Measurements from ENCODE around the gene AGO1.
A peak's percentile ranks its signal among the peaks of the same experiment; 100 is the strongest.
"Not testable (repeated sequence)": the region's sequence is repeated elsewhere in the genome, so short reads cannot be mapped to it uniquely, and the experiment has no call there.

AGO1 gene

DNA sequence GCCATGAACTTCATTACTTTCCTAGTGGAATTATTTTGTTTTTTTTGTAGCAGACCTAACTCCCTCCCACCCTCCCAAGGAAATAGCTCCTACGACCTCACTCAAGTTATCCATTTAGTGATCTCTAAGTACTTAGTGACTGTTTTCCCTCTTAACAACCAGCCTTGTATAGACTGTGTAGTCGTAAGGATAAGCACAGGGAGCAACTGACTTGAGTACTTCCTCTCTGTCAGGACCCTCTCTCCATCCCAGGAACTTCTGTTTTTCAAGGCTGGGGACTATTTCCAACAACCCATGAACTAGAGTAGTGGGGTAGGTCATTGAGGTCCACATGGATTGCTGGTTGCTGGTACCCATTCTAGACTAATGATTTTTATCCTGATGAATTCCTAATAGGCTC is 1.9 kb downstream of the AGO1 start:
- Histone ChIP-seq H3K9ac (ENCODE audit: insufficient read length, low read depth) (no peak overlapping the region), H3K9me3 (ENCODE audit: insufficient read depth, low read length) (no peaks in the 10 kb centered on the region), H3K27me3 (ENCODE audit: insufficient read depth, insufficient read length) (no peaks in the 10 kb centered on the region), H3K4me1 (ENCODE audit: insufficient read depth, insufficient read length) (peaks cover 20% of the 10 kb centered on the region), H3K36me3 (ENCODE audit: insufficient read depth, insufficient read length, low read length) (peaks cover 27% of the 10 kb centered on the region), H3K4me3 (ENCODE audit: insufficient read length, low read depth) (no peak overlapping the region)
- DNase-seq (ENCODE audit: low read depth, low spot score): no peak
- no peak for TF ChIP-seq ZNF274 (IDR thresholded peaks at IDR 0.05; ENCODE audit: low read depth, low read length)
- no peak for TF ChIP-seq YY1 (IDR thresholded peaks at IDR 0.05; ENCODE audit: insufficient read depth, insufficient read length)
- no peak for TF ChIP-seq SUZ12 (IDR thresholded peaks at IDR 0.05; ENCODE audit: extremely low read depth, insufficient read depth, insufficient read length)

DNA sequence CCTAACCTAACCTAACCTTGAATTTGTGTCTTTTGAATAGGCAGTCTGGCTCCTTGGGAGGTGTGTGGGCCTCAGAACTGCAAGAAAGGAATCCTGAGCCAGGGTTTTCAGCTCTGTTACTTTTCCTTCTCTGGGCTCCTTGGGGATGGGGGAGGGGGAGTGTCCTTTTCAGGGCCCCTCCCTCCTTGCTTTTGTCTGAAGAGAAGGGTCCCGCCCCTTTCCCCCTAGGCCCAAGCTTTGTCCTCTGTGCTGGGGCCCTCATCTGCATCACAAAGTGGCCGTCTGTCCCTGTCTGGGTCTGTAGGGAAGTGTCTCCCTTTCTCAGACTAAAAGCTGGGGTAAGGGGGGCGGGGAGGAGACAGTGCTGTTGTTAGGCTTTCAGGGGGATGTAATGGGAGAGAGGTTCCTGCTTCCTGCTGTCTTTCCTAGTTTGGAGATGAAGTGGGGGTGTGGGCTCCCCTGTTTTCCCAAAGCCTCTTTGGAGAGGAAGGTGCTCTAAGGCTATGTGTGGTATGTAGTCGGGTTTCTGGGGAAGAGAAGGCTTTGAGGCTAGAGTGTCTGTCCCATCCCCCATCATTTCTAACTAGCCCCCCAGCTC is 3.1 kb downstream of the AGO1 start:
- H3K9ac ChIP-seq (ENCODE audit: insufficient read length, low read depth): no peak overlapping the region
- peak; percentile 100 for DNase-seq (ENCODE audit: low read depth, low spot score)
- peaks cover 20% of the 10 kb centered on the region for H3K4me1 ChIP-seq (ENCODE audit: insufficient read depth, insufficient read length)
- no peaks in the 10 kb centered on the region for H3K9me3 ChIP-seq (ENCODE audit: insufficient read depth, low read length)
- H3K27me3 ChIP-seq (ENCODE audit: insufficient read depth, insufficient read length): no peaks in the 10 kb centered on the region
- TF ChIP-seq YY1 (IDR thresholded peaks at IDR 0.05; ENCODE audit: insufficient read depth, insufficient read length) (no peak), ZNF274 (IDR thresholded peaks at IDR 0.05; ENCODE audit: low read depth, low read length) (no peak), SUZ12 (IDR thresholded peaks at IDR 0.05; ENCODE audit: extremely low read depth, insufficient read depth, insufficient read length) (no peak)
- H3K4me3 ChIP-seq (ENCODE audit: insufficient read length, low read depth): peak overlapping the region; percentile 19
- peaks cover 30% of the 10 kb centered on the region for H3K36me3 ChIP-seq (ENCODE audit: insufficient read depth, insufficient read length, low read length)

DNA sequence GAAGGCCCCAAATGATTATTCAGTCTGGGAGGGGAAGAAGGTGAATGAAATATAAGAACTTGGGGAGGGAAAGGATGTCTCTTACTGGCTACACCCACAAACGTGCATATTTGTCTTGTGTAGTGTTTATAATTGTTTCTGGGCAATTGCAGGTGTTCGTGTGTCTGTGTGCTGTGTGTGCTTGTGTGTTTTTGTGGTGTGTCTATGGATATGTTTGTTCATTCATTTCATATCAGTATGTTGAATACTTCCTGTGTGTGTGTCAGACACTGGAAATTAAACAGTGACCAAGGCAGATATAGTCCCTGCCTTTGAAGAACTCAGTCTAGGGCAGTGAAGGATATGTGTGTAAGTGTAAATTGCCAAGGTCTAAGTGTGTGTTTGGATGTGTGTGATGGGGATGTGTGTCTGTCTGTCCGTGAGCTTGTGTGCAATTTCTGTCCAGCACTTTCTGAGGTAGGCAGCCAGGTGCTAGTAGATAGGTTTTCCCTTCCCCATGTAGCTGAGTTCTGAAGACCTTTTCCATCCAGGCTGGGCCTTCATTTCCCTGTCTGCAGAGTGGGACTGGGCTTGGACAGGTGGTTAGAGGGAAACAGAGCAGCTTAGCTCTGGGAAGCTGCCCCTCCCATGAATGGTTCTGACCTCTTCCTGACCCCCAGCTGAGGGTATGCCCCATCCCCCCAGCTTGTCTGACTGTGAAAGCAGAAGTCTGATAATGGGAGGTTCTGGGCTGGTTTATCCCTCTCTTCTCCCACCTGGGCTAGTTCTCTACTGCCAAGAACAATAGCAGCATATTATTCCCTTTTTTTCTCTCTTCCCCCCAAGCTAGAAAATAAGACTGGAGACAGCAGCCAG is 3.8 kb downstream of the AGO1 start:
- TF ChIP-seq YY1 (IDR thresholded peaks at IDR 0.05; ENCODE audit: insufficient read depth, insufficient read length) (no peak), ZNF274 (IDR thresholded peaks at IDR 0.05; ENCODE audit: low read depth, low read length) (no peak), SUZ12 (IDR thresholded peaks at IDR 0.05; ENCODE audit: extremely low read depth, insufficient read depth, insufficient read length) (no peak)
- Histone ChIP-seq H3K9ac (ENCODE audit: insufficient read length, low read depth) (no peak overlapping the region), H3K27me3 (ENCODE audit: insufficient read depth, insufficient read length) (no peaks in the 10 kb centered on the region), H3K4me1 (ENCODE audit: insufficient read depth, insufficient read length) (peaks cover 20% of the 10 kb centered on the region), H3K4me3 (ENCODE audit: insufficient read length, low read depth) (peak overlapping the region; percentile 19), H3K36me3 (ENCODE audit: insufficient read depth, insufficient read length, low read length) (peaks cover 36% of the 10 kb centered on the region), H3K9me3 (ENCODE audit: insufficient read depth, low read length) (no peaks in the 10 kb centered on the region)
- DNase-seq (ENCODE audit: low read depth, low spot score): no peak

DNA sequence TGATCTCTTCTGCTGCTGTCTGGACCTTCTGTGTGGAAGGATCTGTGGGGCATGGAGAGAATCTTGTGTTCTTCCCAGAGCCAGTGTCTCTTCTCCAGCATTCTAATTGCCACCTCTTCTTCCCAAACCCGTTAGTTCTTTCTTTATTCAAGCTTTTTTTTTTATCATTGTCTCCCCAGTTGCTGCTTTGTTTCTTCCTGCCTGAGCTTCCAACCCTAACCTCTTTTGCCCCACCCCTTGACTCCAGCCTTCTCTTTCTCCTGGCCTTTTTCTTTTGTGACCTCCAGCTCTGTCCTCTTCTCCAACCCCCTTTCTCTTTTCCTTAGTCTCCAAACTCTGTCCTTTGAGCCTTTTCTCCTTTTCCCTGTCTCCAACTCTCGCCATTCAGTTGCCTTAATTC is 4.5 kb downstream of the AGO1 start:
- DNase-seq (ENCODE audit: low read depth, low spot score): no peak
- no peak overlapping the region for H3K4me3 ChIP-seq (ENCODE audit: insufficient read length, low read depth)
- TF ChIP-seq ZNF274 (IDR thresholded peaks at IDR 0.05; ENCODE audit: low read depth, low read length): no peak
- no peaks in the 10 kb centered on the region for H3K9me3 ChIP-seq (ENCODE audit: insufficient read depth, low read length)
- H3K27me3 ChIP-seq (ENCODE audit: insufficient read depth, insufficient read length): no peaks in the 10 kb centered on the region
- H3K4me1 ChIP-seq (ENCODE audit: insufficient read depth, insufficient read length): peaks cover 20% of the 10 kb centered on the region
- peaks cover 43% of the 10 kb centered on the region for H3K36me3 ChIP-seq (ENCODE audit: insufficient read depth, insufficient read length, low read length)
- no peak overlapping the region for H3K9ac ChIP-seq (ENCODE audit: insufficient read length, low read depth)

DNA sequence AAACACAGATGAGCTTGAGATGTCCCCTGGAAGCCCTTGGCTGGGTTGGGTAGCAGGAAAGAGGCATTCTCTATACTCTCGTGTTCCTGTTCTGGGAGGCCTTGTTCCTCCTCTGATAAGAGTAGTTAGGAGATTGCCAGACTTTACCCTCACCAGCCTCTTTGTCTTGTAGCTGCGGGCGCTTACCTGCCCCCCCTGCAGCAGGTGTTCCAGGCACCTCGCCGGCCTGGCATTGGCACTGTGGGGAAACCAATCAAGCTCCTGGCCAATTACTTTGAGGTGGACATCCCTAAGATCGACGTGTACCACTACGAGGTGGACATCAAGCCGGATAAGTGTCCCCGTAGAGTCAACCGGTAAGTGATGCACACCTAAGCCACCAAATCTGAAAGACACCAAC is 5.2 kb downstream of the AGO1 start:
- Histone ChIP-seq H3K4me3 (ENCODE audit: insufficient read length, low read depth) (no peak overlapping the region), H3K9ac (ENCODE audit: insufficient read length, low read depth) (no peak overlapping the region), H3K9me3 (ENCODE audit: insufficient read depth, low read length) (no peaks in the 10 kb centered on the region), H3K36me3 (ENCODE audit: insufficient read depth, insufficient read length, low read length) (peaks cover 50% of the 10 kb centered on the region), H3K4me1 (ENCODE audit: insufficient read depth, insufficient read length) (peaks cover 20% of the 10 kb centered on the region), H3K27me3 (ENCODE audit: insufficient read depth, insufficient read length) (no peaks in the 10 kb centered on the region)
- DNase-seq (ENCODE audit: low read depth, low spot score): no peak
- TF ChIP-seq ZNF274 (IDR thresholded peaks at IDR 0.05; ENCODE audit: low read depth, low read length) (no peak), SUZ12 (IDR thresholded peaks at IDR 0.05; ENCODE audit: extremely low read depth, insufficient read depth, insufficient read length) (no peak), YY1 (IDR thresholded peaks at IDR 0.05; ENCODE audit: insufficient read depth, insufficient read length) (no peak)

DNA sequence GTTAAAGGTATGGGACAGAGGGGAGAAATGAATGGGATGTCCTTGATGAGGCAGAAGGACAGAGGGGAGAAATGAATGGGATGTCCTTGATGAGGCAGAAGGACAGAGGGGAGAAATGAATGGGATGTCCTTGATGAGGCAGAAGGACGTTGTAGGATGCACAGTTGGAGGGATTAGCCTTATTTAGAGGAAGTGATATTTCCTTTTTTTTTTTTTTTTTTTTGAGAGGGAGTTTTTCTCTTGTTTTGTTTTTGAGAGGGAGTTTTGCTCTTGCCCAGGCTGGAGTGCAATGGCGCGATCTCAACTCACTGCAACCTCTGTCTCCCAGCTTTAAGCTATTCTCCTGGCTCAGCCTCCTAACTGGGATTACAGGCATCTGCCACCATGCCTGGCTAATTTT is 6.0 kb downstream of the AGO1 start:
- not testable (repeated sequence) for H3K9me3 ChIP-seq (ENCODE audit: insufficient read depth, low read length); H3K9ac ChIP-seq (ENCODE audit: insufficient read length, low read depth); H3K27me3 ChIP-seq (ENCODE audit: insufficient read depth, insufficient read length); H3K4me3 ChIP-seq (ENCODE audit: insufficient read length, low read depth); DNase-seq (ENCODE audit: low read depth, low spot score)
- peaks cover 58% of the 10 kb centered on the region for H3K36me3 ChIP-seq (ENCODE audit: insufficient read depth, insufficient read length, low read length)
- peaks cover 23% of the 10 kb centered on the region for H3K4me1 ChIP-seq (ENCODE audit: insufficient read depth, insufficient read length)

DNA sequence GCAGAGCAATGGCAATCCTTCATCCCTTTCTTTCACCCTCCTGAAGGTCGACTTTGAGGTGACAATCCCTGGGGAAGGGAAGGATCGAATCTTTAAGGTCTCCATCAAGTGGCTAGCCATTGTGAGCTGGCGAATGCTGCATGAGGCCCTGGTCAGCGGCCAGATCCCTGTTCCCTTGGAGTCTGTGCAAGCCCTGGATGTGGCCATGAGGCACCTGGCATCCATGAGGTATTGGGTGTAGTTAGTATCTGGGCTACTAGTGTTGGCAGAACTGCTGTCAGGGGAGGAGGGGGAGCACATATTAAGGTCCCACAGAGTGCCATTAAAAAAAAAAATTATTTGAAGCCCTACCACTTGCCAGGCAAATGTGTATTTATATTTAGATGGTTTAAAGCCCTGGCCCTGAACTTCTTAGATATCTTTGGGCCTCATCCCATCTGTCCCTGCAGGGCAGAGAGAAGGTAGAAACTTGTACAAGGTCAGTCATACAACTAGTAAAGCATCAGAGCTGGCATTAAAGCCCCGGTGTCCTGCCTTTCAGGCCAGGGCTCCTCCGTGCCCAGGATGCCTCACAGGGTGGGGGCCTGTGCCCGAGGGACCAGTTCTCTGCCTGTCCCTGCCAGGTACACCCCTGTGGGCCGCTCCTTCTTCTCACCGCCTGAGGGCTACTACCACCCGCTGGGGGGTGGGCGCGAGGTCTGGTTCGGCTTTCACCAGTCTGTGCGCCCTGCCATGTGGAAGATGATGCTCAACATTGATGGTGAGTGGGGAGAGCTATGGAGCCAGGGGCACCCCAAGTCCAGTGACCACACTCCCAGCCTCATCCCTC is 10.3 kb downstream of the AGO1 start:
- no peaks in the 10 kb centered on the region for H3K9me3 ChIP-seq (ENCODE audit: insufficient read depth, low read length)
- peaks cover 95% of the 10 kb centered on the region for H3K36me3 ChIP-seq (ENCODE audit: insufficient read depth, insufficient read length, low read length)
- no peak for DNase-seq (ENCODE audit: low read depth, low spot score)
- no peaks in the 10 kb centered on the region for H3K27me3 ChIP-seq (ENCODE audit: insufficient read depth, insufficient read length)
- H3K4me3 ChIP-seq (ENCODE audit: insufficient read length, low read depth): no peak overlapping the region
- no peak overlapping the region for H3K9ac ChIP-seq (ENCODE audit: insufficient read length, low read depth)
- H3K4me1 ChIP-seq (ENCODE audit: insufficient read depth, insufficient read length): peaks cover 9% of the 10 kb centered on the region
- no peak for TF ChIP-seq ZNF274 (IDR thresholded peaks at IDR 0.05; ENCODE audit: low read depth, low read length)
- TF ChIP-seq SUZ12 (IDR thresholded peaks at IDR 0.05; ENCODE audit: extremely low read depth, insufficient read depth, insufficient read length): no peak
- no peak for TF ChIP-seq YY1 (IDR thresholded peaks at IDR 0.05; ENCODE audit: insufficient read depth, insufficient read length)

Measured in NT2/D1 (cell line).